Transverse colon (tissue), 4 donors: ENCODE results near the gene KATNB1. TPM values are rescaled to one million over a fixed set of nuclear protein-coding genes. Genes with fewer than 3 reads are reported as not detected.

ENCODE experiments used
- DNase-seq: peaks from one replicate; pipeline ENCODE4 v3.0.0-alpha.2; 2019
- H3K27ac ChIP-seq, 4 donors: fragments of 200-600 bp; sonication (generic); 2 replicates each; pipeline ENCODE4 v1.5.1; 2016 to 2018; ENCODE audit warnings: inconsistent platforms in 4 of 4
- H3K27me3 ChIP-seq: fragments of 200-600 bp; sonication (generic); 2 replicates; pipeline ENCODE4 v1.5.1; 2017; ENCODE audit warnings: inconsistent platforms
- H3K36me3 ChIP-seq, 4 donors: fragments of 200-600 bp; sonication (generic); 2 replicates each; pipeline ENCODE4 v1.5.1; 2017 to 2019; ENCODE audit warnings: inconsistent platforms in 4 of 4
- H3K4me1 ChIP-seq, 4 donors: fragments of 200-600 bp; sonication (generic); 2 replicates each; pipeline ENCODE4 v1.5.1; 2017 to 2020; ENCODE audit warnings: inconsistent platforms in 4 of 4
- H3K4me3 ChIP-seq, 4 donors: fragments of 200-600 bp; sonication (generic); 1 replicate in 1 of 4; 2 replicates in 3 of 4; pipeline versions ENCODE4 v1.5.1 to v1.6.1; 2017 to 2019; ENCODE audit warnings: inconsistent platforms in 4 of 4
- H3K9me3 ChIP-seq, 2 donors: fragments of 200-600 bp; sonication (generic); 2 replicates each; pipeline ENCODE4 v1.5.1; 2017 to 2019; ENCODE audit warnings: inconsistent platforms in 2 of 2
- CTCF ChIP-seq, 5 experiments: fragments of 200-600 bp in 3 of 5; fragments of 450-650 bp in 2 of 5; sonication (generic) in 3 of 5; IDR thresholded peaks; 1 replicate in 2 of 5; 2 replicates in 3 of 5; pipeline ENCODE4 v1.5.1; 2016 to 2017; ENCODE audit warnings: antibody characterized with exemption in 5 of 5, inconsistent platforms in 3 of 5, mild to moderate bottlenecking in 2 of 5, moderate library complexity in 1 of 5
- EP300 ChIP-seq: sonication (generic); formaldehyde crosslinking; IDR thresholded peaks from one replicate; pipeline ENCODE4 v1.6.1; 2017; ENCODE audit warnings: antibody characterized with exemption, low read depth
- POLR2A ChIP-seq: fragments of 450-650 bp; IDR thresholded peaks from one replicate; pipeline ENCODE4 v1.6.1; 2016; ENCODE audit warnings: antibody characterized with exemption, mild to moderate bottlenecking, moderate library complexity
- POLR2AphosphoS5 ChIP-seq, 3 donors: sonication (generic); formaldehyde crosslinking; IDR thresholded peaks; one replicate each; pipeline ENCODE4 v1.6.1; 2016; ENCODE audit warnings: antibody characterized with exemption in 3 of 3
- WGBS, 2 donors: methylation state at CpG; one replicate each; pipeline ENCODE4 v1.1.5; 2018; ENCODE audit warnings: low coverage in 1 of 2; 5-methylcytosine and 5-hydroxymethylcytosine counted together
- in situ Hi-C, 4 donors: fragments of 200-750 bp; cut with MboI; loops; one replicate each; pipeline versions ENCODE4 v1.15.0 to v1.15.1; 2017; ENCODE audit warnings: low sequenced_read_pairs in 3 of 4, low pct_ligation_motif_present in 1 of 4, low pct_unique_long_range_greater_than_20kb in 1 of 4
- intact Hi-C: fragments of 100-400 bp; cut with DNase I; formaldehyde crosslinking; loops from one replicate; pipeline ENCODE4 v1.15.1; 2023; ENCODE audit warnings: low total_unique reads
- total RNA-seq, 4 donors: library from RNA; depleted of rRNA; stranded (reverse); fragments of >200 nt; gene quantifications; one replicate each; pipeline ENCODE4 v1.1.0, GENCODE V29; 2016

The KATNB1 gene
- total RNA-seq, 4 donors from 2014 or later, result 11.3 to 28.4 (median 22.3) TPM

DNA sequence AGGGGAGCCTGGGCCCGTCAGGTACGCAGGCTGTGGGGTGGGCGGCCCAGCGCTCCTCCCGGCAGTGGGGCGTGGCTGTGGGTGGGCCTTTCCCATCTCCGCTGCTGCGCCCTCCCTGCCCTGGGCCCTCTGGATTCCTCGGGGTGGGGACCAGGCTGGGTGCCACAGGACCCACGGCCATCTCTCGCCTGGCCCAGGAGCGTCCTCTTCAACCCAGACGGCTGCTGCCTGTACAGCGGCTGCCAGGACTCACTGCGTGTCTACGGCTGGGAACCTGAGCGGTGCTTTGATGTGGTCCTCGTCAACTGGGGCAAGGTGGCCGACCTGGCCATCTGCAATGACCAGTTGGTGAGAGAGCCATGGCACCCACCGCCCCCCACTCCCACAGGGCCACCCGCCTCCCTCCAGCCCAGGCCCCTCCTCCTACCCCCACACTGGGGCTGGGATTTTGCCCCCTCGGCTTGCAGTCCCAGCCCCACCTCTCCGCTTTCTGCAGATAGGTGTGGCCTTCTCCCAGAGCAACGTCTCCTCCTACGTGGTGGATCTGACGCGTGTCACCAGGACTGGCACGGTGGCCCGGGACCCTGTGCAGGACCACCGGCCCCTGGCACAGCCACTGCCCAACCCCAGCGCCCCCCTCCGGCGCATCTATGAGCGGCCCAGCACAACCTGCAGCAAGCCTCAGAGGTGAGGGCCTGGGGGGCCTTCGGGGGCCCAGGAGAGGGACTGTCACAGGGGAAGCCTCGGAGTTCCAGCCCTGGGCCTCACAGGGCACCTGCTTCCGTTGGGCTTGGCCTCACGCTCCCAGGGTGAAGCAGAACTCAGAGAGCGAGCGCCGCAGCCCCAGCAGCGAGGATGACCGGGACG, 17.2 kb downstream of the KATNB1 start:
- Histone ChIP-seq H3K4me3 (no peak overlapping the region), H3K9me3 (no peaks in the 10 kb centered on the region), H3K27ac (no peak overlapping the region), H3K36me3 (no peaks in the 10 kb centered on the region), H3K27me3 (no peaks in the 10 kb centered on the region), H3K4me1 (no peaks in the 10 kb centered on the region)
- in situ Hi-C loops (loop anchor here in 3 of 4 donors (25.0 kb wide), 1 partner anchor 259 kb away; the partner anchor contains the start of genes USB1 (in 3 of the 3) and ZNF319 (in 3 of the 3)), intact Hi-C loops (loop anchor here (10.0 kb wide), 1 partner anchor 262 kb away; no protein-coding TSS in a partner anchor)
- TF ChIP-seq POLR2AphosphoS5 (IDR thresholded peaks at IDR 0.05), result no peak
- no peak for TF ChIP-seq POLR2A
- no peak for TF ChIP-seq EP300
- no peak for TF ChIP-seq CTCF (IDR thresholded peaks at IDR 0.05)
- 96% methylated on average over 26 of the region's 44 CpGs; no CpG with 5 or more reads in 1 of the 2 donors for WGBS, 2 donors
- no peak for DNase-seq

GRCh38 chr16:57753448-57754353, 18.1 kb downstream of the KATNB1 start:
- H3K9me3 ChIP-seq, result no peaks in the 10 kb centered on the region
- intact Hi-C loops, result loop anchor here (10.0 kb wide), 1 partner anchor 261 kb away; no protein-coding TSS in a partner anchor
- no peak overlapping the region for H3K27ac ChIP-seq
- 91% methylated on average over 32 of the region's 32 CpGs; no CpG with 5 or more reads in 1 of the 2 donors for WGBS, 2 donors
- H3K36me3 ChIP-seq, result no peaks in the 10 kb centered on the region
- TF ChIP-seq POLR2AphosphoS5 (IDR thresholded peaks at IDR 0.05) (no peak), POLR2A (no peak), CTCF (IDR thresholded peaks at IDR 0.05) (no peak), EP300 (no peak)
- no peak overlapping the region for H3K4me3 ChIP-seq
- DNase-seq, result no peak
- in situ Hi-C loops, result loop anchor here in 3 of 4 donors (25.0 kb wide), 1 partner anchor 259 kb away; the partner anchor contains the start of genes USB1 (in 3 of the 3) and ZNF319 (in 3 of the 3)
- H3K4me1 ChIP-seq, result no peaks in the 10 kb centered on the region
- no peaks in the 10 kb centered on the region for H3K27me3 ChIP-seq

- no peak overlapping the region for H3K27ac ChIP-seq
- no peaks in the 10 kb centered on the region for H3K27me3 ChIP-seq
- H3K36me3 ChIP-seq, result no peaks in the 10 kb centered on the region
- TF ChIP-seq POLR2AphosphoS5 (IDR thresholded peaks at IDR 0.05) (no peak), POLR2A (no peak), EP300 (no peak), CTCF (IDR thresholded peaks at IDR 0.05) (no peak)
- H3K4me1 ChIP-seq, result no peaks in the 10 kb centered on the region
- H3K4me3 ChIP-seq, result no peak overlapping the region
- DNase-seq, result no peak
- 83% methylated on average over 9 of the region's 9 CpGs; no CpG with 5 or more reads in 1 of the 2 donors for WGBS, 2 donors
- intact Hi-C loops (loop anchor here (10.0 kb wide), 1 partner anchor 260 kb away; no protein-coding TSS in a partner anchor), in situ Hi-C loops (loop anchor here in 3 of 4 donors (25.0 kb wide), 1 partner anchor 258 kb away; the partner anchor contains the start of genes USB1 (in 3 of the 3) and ZNF319 (in 3 of the 3))
- H3K9me3 ChIP-seq, result no peaks in the 10 kb centered on the region
These were observed 18.9 kb downstream of the KATNB1 start for GRCh38 chr16:57754354-57755060.
